GM12801 (cell line): ENCODE measurements around the gene CDC20.

ENCODE experiments used
- CTCF ChIP-seq: IDR thresholded peaks from one replicate; pipeline ENCODE4 v1.5.1; 2011; ENCODE audit warnings: control low read depth; ENCODE audit not compliant: insufficient read length; ENCODE audit errors: extremely low read depth

CDC20 gene

GRCh38 chr1:43410571-43410970, 51.8 kb downstream of the CDC20 start:
- TF ChIP-seq CTCF: no peak
